Stomach (tissue), 9 donors: ENCODE data around the gene PMVK. TPM values are rescaled to one million over a fixed set of nuclear protein-coding genes. Genes with fewer than 3 reads are reported as not detected.

Experiments
- DNase-seq, 2 donors: peaks; one replicate each; pipeline versions ENCODE4 v3.0.0 to v3.0.0-alpha.2; 2013 to 2019
- H3K27ac ChIP-seq, 5 donors: fragments of 200-600 bp in 4 of 5; sonication (generic) in 4 of 5; one replicate each; pipeline ENCODE4 v1.5.1; 2013 to 2019; ENCODE audit warnings: mild to moderate bottlenecking in 1 of 5, moderate library complexity in 1 of 5
- H3K27me3 ChIP-seq, 3 donors: fragments of 200-600 bp; sonication (generic); one replicate each; pipeline ENCODE4 v1.5.1; 2017 to 2019; ENCODE audit warnings: mixed run types in 1 of 3
- H3K36me3 ChIP-seq, 4 donors: fragments of 200-600 bp; sonication (generic); 1 replicate in 3 of 4; 2 replicates in 1 of 4; pipeline ENCODE4 v1.5.1; 2016 to 2019
- H3K4me1 ChIP-seq, 4 donors: fragments of 200-600 bp; sonication (generic); one replicate each; pipeline ENCODE4 v1.5.1; 2016 to 2019
- H3K4me3 ChIP-seq, 4 donors: fragments of 200-600 bp; sonication (generic) in 3 of 4; one replicate each; pipeline ENCODE4 v1.5.1; 2016 to 2019; ENCODE audit warnings: mild to moderate bottlenecking in 1 of 4
- H3K9me3 ChIP-seq, 4 donors: fragments of 200-600 bp; sonication (generic); one replicate each; pipeline ENCODE4 v1.5.1; 2016 to 2019
- EP300 ChIP-seq: sonication (generic); formaldehyde crosslinking; IDR thresholded peaks from one replicate; pipeline ENCODE4 v1.6.1; 2017; ENCODE audit warnings: antibody characterized with exemption
- POLR2A ChIP-seq, 4 donors: fragments of 450-650 bp; IDR thresholded peaks; one replicate each; pipeline ENCODE4 v1.6.1; 2016; ENCODE audit warnings: antibody characterized with exemption in 4 of 4, control low read depth in 2 of 4, mild to moderate bottlenecking in 1 of 4, moderate library complexity in 1 of 4
- POLR2AphosphoS5 ChIP-seq, 3 donors: sonication (generic); formaldehyde crosslinking; IDR thresholded peaks; one replicate each; pipeline ENCODE4 v1.6.1; 2016; ENCODE audit warnings: antibody characterized with exemption in 3 of 3
- WGBS, 5 donors: extraction: QIAGEN DNeasy Blood & Tissue Kit in 3 of 5; methylation state at CpG; one replicate each; pipeline versions ENCODE4 v1.1.5 to v1.1.7; 2013 to 2018; 5-methylcytosine and 5-hydroxymethylcytosine counted together
- intact Hi-C: fragments of 100-400 bp; cut with DNase I; formaldehyde crosslinking; loops from one replicate; pipeline ENCODE4 v1.15.1; 2023; ENCODE audit warnings: low total_unique reads
- polyA plus RNA-seq, 3 donors: library from polyadenylated mRNA; stranded (reverse); fragments of 200-250 nt; gene quantifications; one replicate each; pipeline ENCODE4 v1.2.3, GENCODE V29; 2013
- total RNA-seq, 5 donors: library from RNA; depleted of rRNA; stranded (reverse); fragments of >200 nt; gene quantifications; one replicate each; pipeline versions ENCODE4 v1.1.0 to v1.2.3, GENCODE V29; 2014 to 2016
- TF ChIP-seq, protein P1 (sequence below), 7 experiments: fragments of 450-650 bp in 4 of 7; fragments of 200-600 bp in 3 of 7; sonication (generic) in 3 of 7; IDR thresholded peaks; one replicate each; pipeline ENCODE4 v1.5.1; 2016 to 2019; ENCODE audit warnings: antibody characterized with exemption in 7 of 7, control low read depth in 2 of 7, mild to moderate bottlenecking in 1 of 7
- donor health status: healthy with polysubstance abuse.
- donor health status: Bipolar disorder and iron deficiency.
- donor health status: healthy.

The PMVK gene
- total and polyA plus RNA-seq, 8 donors, result 10.1 to 57.1 (median 41.1) TPM

DNA sequence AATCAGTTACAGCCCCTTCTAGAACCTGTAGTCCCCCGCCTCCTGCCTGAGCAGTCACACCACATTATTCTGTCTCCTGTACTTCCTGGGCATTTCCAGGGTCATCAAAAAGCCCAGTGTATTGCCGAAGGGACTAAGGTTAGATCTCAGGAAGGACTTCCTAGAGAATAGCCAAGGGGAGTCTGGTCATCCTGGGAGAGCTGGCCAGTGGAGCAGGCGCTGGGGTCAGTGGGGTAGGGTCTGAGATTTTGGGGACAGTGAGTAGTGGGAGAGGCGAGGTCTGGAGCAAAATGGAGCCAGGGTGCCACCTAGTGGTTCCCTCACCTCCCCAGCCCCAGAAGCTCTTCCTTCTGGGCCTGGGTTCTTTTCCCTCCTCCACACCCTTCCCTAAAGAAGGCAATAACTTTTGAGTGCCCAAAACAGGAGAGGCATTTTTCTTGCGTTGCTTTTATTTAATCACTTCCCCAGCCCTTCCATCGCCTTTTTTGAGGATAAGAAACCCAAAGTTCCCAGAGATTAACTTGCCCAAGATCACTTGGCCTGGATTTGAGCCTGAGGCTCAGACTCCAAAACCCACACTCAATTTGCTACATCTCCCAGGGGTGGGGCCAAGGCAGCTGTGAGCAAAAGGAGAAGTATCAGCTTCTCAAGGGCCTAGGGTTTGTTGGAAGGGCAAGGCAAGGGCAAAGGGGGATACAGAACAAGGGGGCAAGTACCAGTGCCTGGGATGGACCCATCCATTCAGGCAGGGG lies 7.3 kb upstream of the PMVK start:
- H3K27me3 ChIP-seq, result no peaks in the 10 kb centered on the region
- H3K4me1 ChIP-seq, result peaks cover 34 to 61% (median 48%) of the 10 kb centered on the region in 4 donors
- intact Hi-C loops, result no loop called here
- TF ChIP-seq, protein P1, sequence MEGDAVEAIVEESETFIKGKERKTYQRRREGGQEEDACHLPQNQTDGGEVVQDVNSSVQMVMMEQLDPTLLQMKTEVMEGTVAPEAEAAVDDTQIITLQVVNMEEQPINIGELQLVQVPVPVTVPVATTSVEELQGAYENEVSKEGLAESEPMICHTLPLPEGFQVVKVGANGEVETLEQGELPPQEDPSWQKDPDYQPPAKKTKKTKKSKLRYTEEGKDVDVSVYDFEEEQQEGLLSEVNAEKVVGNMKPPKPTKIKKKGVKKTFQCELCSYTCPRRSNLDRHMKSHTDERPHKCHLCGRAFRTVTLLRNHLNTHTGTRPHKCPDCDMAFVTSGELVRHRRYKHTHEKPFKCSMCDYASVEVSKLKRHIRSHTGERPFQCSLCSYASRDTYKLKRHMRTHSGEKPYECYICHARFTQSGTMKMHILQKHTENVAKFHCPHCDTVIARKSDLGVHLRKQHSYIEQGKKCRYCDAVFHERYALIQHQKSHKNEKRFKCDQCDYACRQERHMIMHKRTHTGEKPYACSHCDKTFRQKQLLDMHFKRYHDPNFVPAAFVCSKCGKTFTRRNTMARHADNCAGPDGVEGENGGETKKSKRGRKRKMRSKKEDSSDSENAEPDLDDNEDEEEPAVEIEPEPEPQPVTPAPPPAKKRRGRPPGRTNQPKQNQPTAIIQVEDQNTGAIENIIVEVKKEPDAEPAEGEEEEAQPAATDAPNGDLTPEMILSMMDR (IDR thresholded peaks at IDR 0.05), result peak in 5 of 7 experiments; percentile 47 to 77 (median 64)
- TF ChIP-seq POLR2A (IDR thresholded peaks at IDR 0.05), result no peak
- TF ChIP-seq EP300, result no peak
- no peak for TF ChIP-seq POLR2AphosphoS5 (IDR thresholded peaks at IDR 0.05)
- no peak overlapping the region for H3K4me3 ChIP-seq
- peak overlapping the region in 4 of 5 donors; percentile 1 to 85 (median 68) for H3K27ac ChIP-seq
- 31 to 47% (median 39%) methylated on average over 6 of the region's 6 CpGs for WGBS, 5 donors
- DNase-seq, result peak; percentile 47 to 78
- H3K36me3 ChIP-seq, result peaks cover 22 to 44% (median 40%) of the 10 kb centered on the region in 4 donors
- H3K9me3 ChIP-seq, result no peaks in the 10 kb centered on the region

DNA sequence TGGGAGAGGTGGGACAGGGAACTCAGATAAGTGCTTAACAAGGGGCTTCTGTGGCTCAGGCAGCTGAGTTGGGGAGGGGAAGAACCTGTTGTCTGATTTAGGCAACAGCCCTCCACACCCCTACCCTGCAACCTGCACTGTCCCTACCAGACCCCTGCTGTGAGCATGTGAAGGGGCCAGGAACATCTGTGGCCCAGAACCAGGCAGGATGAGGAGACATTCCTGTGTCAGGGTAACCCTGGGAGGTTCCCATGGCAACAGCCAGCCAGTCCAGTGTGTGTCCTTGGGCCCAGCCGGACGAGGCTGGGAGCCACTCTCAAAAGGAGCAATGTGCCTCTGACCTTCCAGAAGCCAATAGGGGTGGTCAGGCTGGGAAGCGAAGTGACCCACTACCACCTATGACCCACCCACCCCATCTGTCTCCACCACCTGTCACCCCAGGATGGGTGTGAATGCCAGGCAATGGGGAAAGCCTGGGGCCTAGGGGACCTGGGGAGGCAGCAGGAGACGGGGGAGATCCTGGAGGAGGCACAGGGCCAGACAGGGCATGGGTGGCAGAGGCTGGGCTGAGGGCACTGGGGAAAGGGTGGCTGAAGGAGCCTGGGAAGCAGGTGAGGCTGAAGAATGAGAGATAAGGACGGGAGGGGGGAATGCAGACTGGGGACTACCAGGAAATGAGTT lies 5.0 kb upstream of the PMVK start:
- 33 to 44% (median 38%) methylated on average over 3 to 5 of the region's 5 CpGs for WGBS, 5 donors
- DNase-seq, result peak; percentile 48 to 76
- Histone ChIP-seq H3K27me3 (no peaks in the 10 kb centered on the region), H3K27ac (peak overlapping the region; percentile 49 to 85 (median 71)), H3K36me3 (peaks cover 7 to 24% (median 19%) of the 10 kb centered on the region in 4 donors), H3K4me3 (no peak overlapping the region), H3K9me3 (no peaks in the 10 kb centered on the region), H3K4me1 (peaks cover 42 to 76% (median 58%) of the 10 kb centered on the region in 4 donors)
- intact Hi-C loops, result no loop called here
- TF ChIP-seq POLR2AphosphoS5 (IDR thresholded peaks at IDR 0.05) (no peak), EP300 (no peak)
- TF ChIP-seq, protein P1 (IDR thresholded peaks at IDR 0.05), result no peak

DNA sequence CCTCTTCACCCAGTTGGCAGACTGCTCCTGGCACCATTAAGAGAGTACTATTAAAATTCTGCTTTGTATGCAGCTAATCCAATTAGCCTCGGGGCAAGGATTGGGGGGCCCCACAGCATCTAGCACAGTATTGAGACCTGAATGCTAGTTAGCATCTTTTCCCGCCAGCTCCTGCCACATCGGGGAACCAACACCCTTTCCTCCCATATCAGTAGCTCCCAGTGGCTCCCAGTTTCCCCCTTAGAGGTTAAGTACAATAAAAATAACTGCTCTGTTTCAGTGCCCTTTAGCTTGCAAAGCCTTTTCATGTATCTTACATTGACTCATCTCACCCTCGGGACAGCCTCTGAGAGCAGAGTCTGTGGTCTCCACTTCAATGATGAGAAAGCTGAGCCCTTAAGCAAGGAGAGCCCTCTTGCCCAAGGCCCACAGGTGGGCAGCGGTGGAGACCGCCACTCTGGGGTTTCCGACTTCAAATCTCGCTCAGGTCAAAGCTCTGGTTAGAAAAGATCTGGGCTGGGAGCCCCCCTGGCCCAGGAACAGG lies 4.2 kb upstream of the PMVK start:
- 66 to 75% (median 70%) methylated on average over 7 to 8 of the region's 8 CpGs for WGBS, 5 donors
- Histone ChIP-seq H3K27ac (peak overlapping the region in 4 of 5 donors; percentile 10 to 85 (median 72)), H3K4me3 (no peak overlapping the region), H3K27me3 (no peaks in the 10 kb centered on the region), H3K4me1 (peaks cover 45 to 83% (median 64%) of the 10 kb centered on the region in 4 donors), H3K9me3 (no peaks in the 10 kb centered on the region), H3K36me3 (peaks cover 3 to 16% (median 12%) of the 10 kb centered on the region in 4 donors)
- TF ChIP-seq POLR2AphosphoS5 (IDR thresholded peaks at IDR 0.05) (no peak), EP300 (no peak), POLR2A (IDR thresholded peaks at IDR 0.05) (no peak)
- TF ChIP-seq, protein P1 (IDR thresholded peaks at IDR 0.05), result no peak
- intact Hi-C loops, result no loop called here
- DNase-seq, result no peak

DNA sequence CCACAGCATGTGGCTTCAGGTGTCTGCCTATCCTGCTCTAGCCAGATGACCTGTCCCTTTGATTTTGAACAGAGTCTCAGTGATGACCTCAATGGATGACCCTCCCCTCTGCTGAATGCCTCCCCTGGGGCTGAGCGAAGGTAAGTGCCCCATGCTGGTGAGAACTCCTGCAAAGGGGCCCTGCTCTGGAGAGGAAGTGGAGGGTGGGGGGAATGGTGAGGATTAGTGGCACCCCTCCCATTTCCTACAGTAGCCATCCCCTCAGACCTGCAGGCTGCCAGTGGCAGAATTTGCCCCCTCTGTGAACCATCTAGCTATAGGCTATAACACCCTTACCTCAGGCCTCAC lies 3.7 kb upstream of the PMVK start:
- peaks cover 51 to 84% (median 67%) of the 10 kb centered on the region in 4 donors for H3K4me1 ChIP-seq
- peak overlapping the region in 2 of 5 donors; percentile 74 to 85 for H3K27ac ChIP-seq
- no peak for DNase-seq
- H3K9me3 ChIP-seq, result no peaks in the 10 kb centered on the region
- no peak overlapping the region for H3K4me3 ChIP-seq
- no peaks in the 10 kb centered on the region for H3K27me3 ChIP-seq
- 81 to 100% (median 89%) methylated on average over 1 of the region's 1 CpG for WGBS, 5 donors
- TF ChIP-seq POLR2AphosphoS5 (IDR thresholded peaks at IDR 0.05), result no peak
- TF ChIP-seq POLR2A (IDR thresholded peaks at IDR 0.05), result no peak
- no peak for TF ChIP-seq EP300
- TF ChIP-seq, protein P1 (IDR thresholded peaks at IDR 0.05), result no peak
- intact Hi-C loops, result no loop called here
- H3K36me3 ChIP-seq, result peaks cover 3 to 11% (median 6%) of the 10 kb centered on the region in 4 donors
